ENCODE measurements around the gene PACSIN1.

DNA sequence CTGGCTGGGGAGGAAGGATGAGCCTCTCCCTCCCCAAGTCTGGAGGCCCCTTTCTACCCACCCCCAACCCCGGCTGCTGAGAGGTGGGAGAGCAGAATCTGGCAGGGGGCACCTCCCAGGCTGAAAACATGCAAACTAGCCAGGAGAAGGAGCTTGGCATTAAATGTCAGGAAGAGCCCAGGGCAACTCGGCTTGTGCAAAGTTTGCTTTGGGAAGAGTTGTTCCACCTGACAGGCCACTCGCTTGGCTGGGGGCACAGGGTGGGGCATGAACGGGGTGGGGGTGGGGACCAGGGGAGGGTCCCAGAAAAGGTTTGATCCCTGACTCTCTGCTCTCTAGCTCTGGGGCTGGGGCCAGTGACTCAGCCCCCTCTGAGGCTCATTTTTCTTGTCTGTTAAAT, 87.3 kb downstream of the PACSIN1 start:
- TF ChIP-seq, protein P1, sequence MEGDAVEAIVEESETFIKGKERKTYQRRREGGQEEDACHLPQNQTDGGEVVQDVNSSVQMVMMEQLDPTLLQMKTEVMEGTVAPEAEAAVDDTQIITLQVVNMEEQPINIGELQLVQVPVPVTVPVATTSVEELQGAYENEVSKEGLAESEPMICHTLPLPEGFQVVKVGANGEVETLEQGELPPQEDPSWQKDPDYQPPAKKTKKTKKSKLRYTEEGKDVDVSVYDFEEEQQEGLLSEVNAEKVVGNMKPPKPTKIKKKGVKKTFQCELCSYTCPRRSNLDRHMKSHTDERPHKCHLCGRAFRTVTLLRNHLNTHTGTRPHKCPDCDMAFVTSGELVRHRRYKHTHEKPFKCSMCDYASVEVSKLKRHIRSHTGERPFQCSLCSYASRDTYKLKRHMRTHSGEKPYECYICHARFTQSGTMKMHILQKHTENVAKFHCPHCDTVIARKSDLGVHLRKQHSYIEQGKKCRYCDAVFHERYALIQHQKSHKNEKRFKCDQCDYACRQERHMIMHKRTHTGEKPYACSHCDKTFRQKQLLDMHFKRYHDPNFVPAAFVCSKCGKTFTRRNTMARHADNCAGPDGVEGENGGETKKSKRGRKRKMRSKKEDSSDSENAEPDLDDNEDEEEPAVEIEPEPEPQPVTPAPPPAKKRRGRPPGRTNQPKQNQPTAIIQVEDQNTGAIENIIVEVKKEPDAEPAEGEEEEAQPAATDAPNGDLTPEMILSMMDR (IDR thresholded peaks at IDR 0.05), result no peak
- TF ChIP-seq EZH2phosphoT487 (IDR thresholded peaks at IDR 0.05) (no peak), EZH2 (IDR thresholded peaks at IDR 0.05) (no peak)

Measured in neural progenitor cell (in vitro differentiated cells).